H9 (cell line): ENCODE data around the gene EPO. TPM values are rescaled to one million over a fixed set of nuclear protein-coding genes. Genes with fewer than 3 reads are reported as not detected.

Experiments
- DNase-seq: peaks from one replicate; pipeline ENCODE4 v3.0.0-alpha.2; 2017
- H2AFZ ChIP-seq: one replicate; pipeline ENCODE4 v1.6.1; 2013; ENCODE audit warnings: mild to moderate bottlenecking, low read length, control low read depth, moderate library complexity
- H2AK5ac ChIP-seq: 2 replicates; pipeline ENCODE4 v1.6.1; 2013; ENCODE audit warnings: low read length, control low read depth, mixed read lengths; ENCODE audit not compliant: insufficient read length
- H2BK120ac ChIP-seq: one replicate; pipeline ENCODE4 v1.6.1; 2013; ENCODE audit warnings: low read depth, mild to moderate bottlenecking, low read length, control low read depth, inconsistent platforms; ENCODE audit not compliant: poor library complexity, severe bottlenecking
- H2BK12ac ChIP-seq: 2 replicates; pipeline ENCODE4 v1.6.1; 2013; ENCODE audit warnings: low read length, control low read depth, mixed read lengths, low read depth; ENCODE audit not compliant: insufficient read length
- H2BK15ac ChIP-seq: 2 replicates; pipeline ENCODE4 v1.6.1; 2013; ENCODE audit warnings: low read depth, low read length, control low read depth
- H2BK20ac ChIP-seq: one replicate; pipeline ENCODE4 v1.6.1; 2013; ENCODE audit warnings: low read depth, mild to moderate bottlenecking, low read length, control low read depth, inconsistent platforms; ENCODE audit not compliant: poor library complexity, severe bottlenecking
- H2BK5ac ChIP-seq: 2 replicates; pipeline ENCODE4 v1.6.1; 2013; ENCODE audit warnings: low read length, control low read depth, mixed read lengths; ENCODE audit not compliant: insufficient read length
- H3K14ac ChIP-seq: 2 replicates; pipeline ENCODE4 v1.6.1; 2013; ENCODE audit warnings: low read length, control low read depth; ENCODE audit not compliant: insufficient read depth
- H3K18ac ChIP-seq: 2 replicates; pipeline ENCODE4 v1.6.1; 2013; ENCODE audit warnings: low read depth, mild to moderate bottlenecking, mixed read lengths, low read length, control low read depth; ENCODE audit not compliant: insufficient read length
- H3K23ac ChIP-seq: 2 replicates; pipeline ENCODE4 v1.6.1; 2013; ENCODE audit warnings: low read length, control low read depth, mixed read lengths, low read depth; ENCODE audit not compliant: insufficient read length
- H3K23me2 ChIP-seq: 2 replicates; pipeline ENCODE4 v1.6.1; 2013; ENCODE audit warnings: low read depth, mild to moderate bottlenecking, mixed read lengths, low read length, control low read depth; ENCODE audit not compliant: insufficient read length, poor library complexity, severe bottlenecking
- H3K27ac ChIP-seq: 2 replicates; pipeline ENCODE4 v1.5.1; 2013; ENCODE audit warnings: low read length, control low read depth, mixed read lengths, low read depth; ENCODE audit not compliant: insufficient read length
- H3K27me3 ChIP-seq: 2 replicates; pipeline ENCODE4 v1.6.1; 2013; ENCODE audit warnings: low read length, control low read depth, inconsistent platforms; ENCODE audit not compliant: insufficient read depth
- H3K4ac ChIP-seq: 2 replicates; pipeline ENCODE4 v1.6.1; 2013; ENCODE audit warnings: low read depth, mild to moderate bottlenecking, control low read depth, inconsistent platforms, low read length, moderate library complexity
- H3K4me1 ChIP-seq: 2 replicates; pipeline ENCODE4 v1.6.1; 2013; ENCODE audit warnings: low read length, control low read depth, inconsistent platforms; ENCODE audit not compliant: insufficient read depth
- H3K4me2 ChIP-seq: 2 replicates; pipeline ENCODE4 v1.6.1; 2013; ENCODE audit warnings: low read length, control low read depth, mixed read lengths; ENCODE audit not compliant: insufficient read length, insufficient read depth
- H3K56ac ChIP-seq: 2 replicates; pipeline ENCODE4 v1.6.1; 2013; ENCODE audit warnings: low read depth, mild to moderate bottlenecking, mixed read lengths, low read length, control low read depth; ENCODE audit not compliant: insufficient read length
- H3K79me1 ChIP-seq: 2 replicates; pipeline ENCODE4 v1.6.1; 2013; ENCODE audit warnings: low read depth, mild to moderate bottlenecking, moderate library complexity, low read length, control low read depth, inconsistent platforms; ENCODE audit not compliant: insufficient read depth, poor library complexity, severe bottlenecking
- H3K79me2 ChIP-seq: 2 replicates; pipeline ENCODE4 v1.6.1; 2013; ENCODE audit warnings: low read length, control low read depth, inconsistent platforms; ENCODE audit not compliant: insufficient read depth
- H3K9ac ChIP-seq: 2 replicates; pipeline ENCODE4 v1.6.1; 2013; ENCODE audit warnings: low read length, control low read depth, mixed read lengths; ENCODE audit not compliant: insufficient read length; ENCODE audit errors: extremely low read depth
- H3K9me3 ChIP-seq: one replicate; pipeline ENCODE4 v1.6.1; 2013; ENCODE audit warnings: low read depth, low read length, inconsistent platforms; ENCODE audit not compliant: control insufficient read depth
- H3T11ph ChIP-seq: one replicate; pipeline ENCODE4 v1.6.1; 2013; ENCODE audit warnings: mild to moderate bottlenecking, low read length, control low read depth, inconsistent platforms
- H4K20me1 ChIP-seq: one replicate; pipeline ENCODE4 v1.6.1; 2013; ENCODE audit not compliant: control insufficient read depth, insufficient read length, insufficient read depth
- H4K5ac ChIP-seq: 2 replicates; pipeline ENCODE4 v1.6.1; 2013; ENCODE audit warnings: low read depth, mild to moderate bottlenecking, mixed read lengths, low read length, control low read depth; ENCODE audit not compliant: insufficient read length
- H4K8ac ChIP-seq: replicated peaks from 2 replicates; pipeline ENCODE4 v1.6.1; 2013; ENCODE audit warnings: low read length, control low read depth, mixed read lengths, low read depth; ENCODE audit not compliant: insufficient read length
- H4K91ac ChIP-seq: 2 replicates; pipeline ENCODE4 v1.6.1; 2013; ENCODE audit warnings: low read depth, mild to moderate bottlenecking, moderate library complexity, mixed read lengths, low read length, control low read depth; ENCODE audit not compliant: insufficient read length
- H3K27ac Mint-ChIP-seq, 3 experiments: 2 replicates in 2 of 3; 3 replicates in 1 of 3; pipeline ENCODE4 v1.8.0; 2020 to 2021; ENCODE audit warnings: mixed read lengths in 3 of 3, mild to moderate bottlenecking in 1 of 3, moderate library complexity in 1 of 3
- H3K27me3 Mint-ChIP-seq: 2 replicates; pipeline ENCODE4 v1.8.0; 2021; ENCODE audit warnings: low read depth, mild to moderate bottlenecking, moderate library complexity, mixed read lengths
- H3K36me3 Mint-ChIP-seq, 3 experiments: 2 replicates in 2 of 3; 3 replicates in 1 of 3; pipeline ENCODE4 v1.8.0; 2020 to 2021; ENCODE audit warnings: low read depth in 3 of 3, mixed read lengths in 3 of 3; ENCODE audit not compliant: insufficient read depth in 1 of 3
- H3K4me1 Mint-ChIP-seq, 2 experiments: 2 replicates each; pipeline ENCODE4 v1.8.0; 2020; ENCODE audit warnings: mixed read lengths in 2 of 2
- H3K4me3 Mint-ChIP-seq, 2 experiments: 2 replicates in 1 of 2; 3 replicates in 1 of 2; pipeline ENCODE4 v1.8.0; 2020 to 2021; ENCODE audit warnings: mild to moderate bottlenecking in 2 of 2, mixed read lengths in 2 of 2, moderate library complexity in 1 of 2
- H3K9me3 Mint-ChIP-seq, 2 experiments: 2 replicates in 1 of 2; 3 replicates in 1 of 2; pipeline ENCODE4 v1.8.0; 2020; ENCODE audit warnings: mild to moderate bottlenecking in 2 of 2, mixed read lengths in 2 of 2, moderate library complexity in 1 of 2
- CTCF ChIP-seq: fragments of 200-600 bp; sonication (generic); conservative IDR thresholded peaks from 3 replicates; pipeline ENCODE4 v1.8.0; 2021; ENCODE audit warnings: antibody characterized with exemption, mild to moderate bottlenecking
- WGBS: extraction: QIAGEN DNeasy Blood & Tissue Kit; methylation state at CpG from one replicate; pipeline ENCODE4 v1.1.7; 2013; ENCODE audit warnings: missing lambda C conversion rate, low lambda C conversion rate, mixed read lengths; ENCODE audit not compliant: insufficient read length; ENCODE audit errors: extremely low coverage; 5-methylcytosine and 5-hydroxymethylcytosine counted together
- total RNA-seq: library from RNA; stranded (reverse); gene quantifications from 2 replicates; pipeline ENCODE4 v1.2.1, GENCODE V29; 2021

Gene EPO
- total RNA-seq, 1 experiment from 2014 or later: 0.44 TPM

DNA sequence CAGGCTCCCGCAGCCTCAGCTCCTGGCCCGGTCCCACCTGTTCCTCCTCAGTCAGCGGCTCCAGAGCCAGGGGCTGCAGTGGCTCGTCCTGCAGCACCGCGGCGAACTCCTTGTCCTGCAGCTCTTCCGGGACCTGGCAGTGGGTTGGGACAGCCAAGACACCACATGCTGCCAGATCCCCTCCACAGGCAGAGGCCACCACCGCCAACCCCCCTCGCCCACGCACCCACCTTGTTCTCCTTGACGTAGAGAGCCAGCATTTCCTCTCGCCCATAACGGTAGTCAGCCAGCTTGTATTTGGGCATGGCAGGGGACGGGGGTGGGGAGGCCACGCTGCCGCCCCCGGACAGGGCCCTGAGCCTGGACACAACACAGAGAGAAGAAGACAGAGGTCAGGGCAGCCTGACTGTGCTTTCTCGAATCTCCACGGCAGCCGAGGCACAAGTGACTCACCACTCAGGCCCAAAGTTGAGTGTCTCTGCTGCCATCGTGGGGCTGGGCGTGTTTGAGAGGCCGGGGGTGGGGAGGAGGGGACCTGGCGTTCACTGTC lies 32.4 kb upstream of the EPO start:
- Mint-ChIP-seq H3K27ac (0 out of 7 replicates have a peak overlapping the region, but pooled peaks of 1 of the 3 experiments have one; percentile 36), H3K4me1 (peaks cover 20 to 26% of the 10 kb centered on the region in 2 experiments), H3K9me3 (no peaks in the 10 kb centered on the region), H3K27me3 (no peaks in the 10 kb centered on the region), H3K36me3 (peaks cover 32 to 67% (median 62%) of the 10 kb centered on the region in 3 experiments), H3K4me3 (no peak overlapping the region)
- Histone ChIP-seq H2BK5ac (no peak overlapping the region), H2AK5ac (no peak overlapping the region), H3K18ac (no peak overlapping the region), H3K9me3 (no peaks in the 10 kb centered on the region), H2AFZ (no peak overlapping the region), H3K27ac (no peak overlapping the region), H3K23ac (no peak overlapping the region), H4K91ac (no peak overlapping the region), H3K23me2 (peaks cover 7% of the 10 kb centered on the region), H2BK20ac (no peak overlapping the region), H4K20me1 (no peaks in the 10 kb centered on the region), H3K27me3 (no peaks in the 10 kb centered on the region), H3T11ph (no peak overlapping the region), H3K14ac (no peak overlapping the region), H3K4me1 (0 out of 2 replicates have a peak, but pooled peaks cover 5% of the 10 kb centered on the region), H3K4ac (no peak overlapping the region), H2BK12ac (no peak overlapping the region), H4K8ac (no peak overlapping the region), H3K4me2 (no peak overlapping the region), H2BK120ac (no peak overlapping the region), H3K79me2 (peaks cover 24% of the 10 kb centered on the region; the same call in 1 of the 2 replicates), H3K56ac (no peak overlapping the region), H3K79me1 (peaks cover 5% of the 10 kb centered on the region), H4K5ac (no peak overlapping the region), H3K9ac (no peak overlapping the region), H2BK15ac (no peak overlapping the region)
- no peak for DNase-seq
- no CpG with 5 or more reads among the region's 25 CpGs for WGBS
- no peak for TF ChIP-seq CTCF
